SK-N-MC (cell line): Measurements from ENCODE around the gene TLE6.

ENCODE experiments used
- EZH2 ChIP-seq: fragments of 200-600 bp; sonication (generic); IDR thresholded peaks from one replicate; pipeline ENCODE4 v1.6.1; 2017; ENCODE audit warnings: antibody characterized with exemption
- FOXP2 ChIP-seq: optimal IDR thresholded peaks from 2 replicates; pipeline ENCODE3; 2011; ENCODE audit warnings: mild to moderate bottlenecking, moderate library complexity; ENCODE audit not compliant: insufficient read depth; ENCODE audit errors: extremely low read length, control extremely low read depth
- POLR2AphosphoS5 ChIP-seq: IDR thresholded peaks from 2 replicates; pipeline ENCODE4 v1.6.1; 2012; ENCODE audit warnings: mild to moderate bottlenecking, low read depth, low read length, borderline replicate concordance

- TF ChIP-seq POLR2AphosphoS5 (no peak), EZH2 (no peak), FOXP2 (no peak)
These were observed 51.1 kb downstream of the TLE6 start for GRCh38 chr19:3028305-3029064.
